Stimulated activated CD4-positive, alpha-beta T cell treated with anti-CD3 and anti-CD28 coated beads, TNF-alpha, amount 100 ng/mL, for 48 hours (primary cell): ENCODE measurements around the gene GBA2.

Source experiments
- DNase-seq, 3 donors: peaks; one replicate each; pipeline ENCODE4 v3.0.0-alpha.2; 2020; ENCODE audit warnings: low read depth in 3 of 3

The GBA2 gene

GRCh38 chr9:35766997-35767396 is 18.0 kb upstream of the GBA2 start:
- no peak for DNase-seq

GRCh38 chr9:35763803-35764202 is 14.8 kb upstream of the GBA2 start:
- no peak for DNase-seq

- no peak for DNase-seq
These were observed 14.2 kb upstream of the GBA2 start for GRCh38 chr9:35763181-35763580.

- no peak for DNase-seq
These were observed 11.6 kb upstream of the GBA2 start for GRCh38 chr9:35760651-35761050.

GRCh38 chr9:35759795-35760194 is 10.8 kb upstream of the GBA2 start:
- DNase-seq: no peak

GRCh38 chr9:35758475-35759050 is 9.5 kb upstream of the GBA2 start:
- no peak for DNase-seq

- no peak for DNase-seq
These were observed 8.9 kb upstream of the GBA2 start for GRCh38 chr9:35757892-35758275.

- peak in 1 of 3 donors; percentile 20 for DNase-seq
These were observed 8.3 kb upstream of the GBA2 start for GRCh38 chr9:35757226-35757891.

- peak; percentile 70 to 85 (median 74) for DNase-seq
These were observed 7.5 kb upstream of the GBA2 start for GRCh38 chr9:35756275-35757225.

- DNase-seq: no peak
These were observed 6.0 kb upstream of the GBA2 start for GRCh38 chr9:35755071-35755470.

- no peak for DNase-seq
These were observed 5.2 kb upstream of the GBA2 start, which contains the start of gene MSMP for GRCh38 chr9:35754264-35754663. Gene MSMP, minus strand, starts transcription at chr9:35754276. Its CDS starts 147 bp downstream, at chr9:35754129.

GRCh38 chr9:35753466-35753865 is 4.4 kb upstream of the GBA2 start:
- DNase-seq: no peak

- no peak for DNase-seq
These were observed 1.2 kb upstream of the GBA2 start for GRCh38 chr9:35750256-35750531.

- peak in 1 of 3 donors; percentile 38 for DNase-seq
These were observed 657 bp upstream of the GBA2 start for GRCh38 chr9:35749515-35750255.

- no peak for DNase-seq
These were observed 678 bp downstream of the GBA2 start for GRCh38 chr9:35748242-35748857.

GRCh38 chr9:35746583-35746982 is 2.4 kb downstream of the GBA2 start:
- DNase-seq: no peak

- DNase-seq: no peak
These were observed 3.5 kb downstream of the GBA2 start for GRCh38 chr9:35745569-35745968.

- no peak for DNase-seq
These were observed 5.0 kb downstream of the GBA2 start for GRCh38 chr9:35743880-35744518.

GRCh38 chr9:35743452-35743851 is 5.6 kb downstream of the GBA2 start:
- no peak for DNase-seq

GRCh38 chr9:35741740-35742139 is 7.3 kb downstream of the GBA2 start:
- no peak for DNase-seq

GRCh38 chr9:35740243-35740642 is 8.8 kb downstream of the GBA2 start:
- DNase-seq: no peak
